ENCODE data around the gene FOXN4. TPM values are rescaled to one million over a fixed set of nuclear protein-coding genes. Genes with fewer than 3 reads are reported as not detected.

FOXN4 gene, protein sequence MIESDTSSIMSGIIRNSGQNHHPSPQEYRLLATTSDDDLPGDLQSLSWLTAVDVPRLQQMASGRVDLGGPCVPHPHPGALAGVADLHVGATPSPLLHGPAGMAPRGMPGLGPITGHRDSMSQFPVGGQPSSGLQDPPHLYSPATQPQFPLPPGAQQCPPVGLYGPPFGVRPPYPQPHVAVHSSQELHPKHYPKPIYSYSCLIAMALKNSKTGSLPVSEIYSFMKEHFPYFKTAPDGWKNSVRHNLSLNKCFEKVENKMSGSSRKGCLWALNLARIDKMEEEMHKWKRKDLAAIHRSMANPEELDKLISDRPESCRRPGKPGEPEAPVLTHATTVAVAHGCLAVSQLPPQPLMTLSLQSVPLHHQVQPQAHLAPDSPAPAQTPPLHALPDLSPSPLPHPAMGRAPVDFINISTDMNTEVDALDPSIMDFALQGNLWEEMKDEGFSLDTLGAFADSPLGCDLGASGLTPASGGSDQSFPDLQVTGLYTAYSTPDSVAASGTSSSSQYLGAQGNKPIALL
- not detected for total RNA-seq

DNA sequence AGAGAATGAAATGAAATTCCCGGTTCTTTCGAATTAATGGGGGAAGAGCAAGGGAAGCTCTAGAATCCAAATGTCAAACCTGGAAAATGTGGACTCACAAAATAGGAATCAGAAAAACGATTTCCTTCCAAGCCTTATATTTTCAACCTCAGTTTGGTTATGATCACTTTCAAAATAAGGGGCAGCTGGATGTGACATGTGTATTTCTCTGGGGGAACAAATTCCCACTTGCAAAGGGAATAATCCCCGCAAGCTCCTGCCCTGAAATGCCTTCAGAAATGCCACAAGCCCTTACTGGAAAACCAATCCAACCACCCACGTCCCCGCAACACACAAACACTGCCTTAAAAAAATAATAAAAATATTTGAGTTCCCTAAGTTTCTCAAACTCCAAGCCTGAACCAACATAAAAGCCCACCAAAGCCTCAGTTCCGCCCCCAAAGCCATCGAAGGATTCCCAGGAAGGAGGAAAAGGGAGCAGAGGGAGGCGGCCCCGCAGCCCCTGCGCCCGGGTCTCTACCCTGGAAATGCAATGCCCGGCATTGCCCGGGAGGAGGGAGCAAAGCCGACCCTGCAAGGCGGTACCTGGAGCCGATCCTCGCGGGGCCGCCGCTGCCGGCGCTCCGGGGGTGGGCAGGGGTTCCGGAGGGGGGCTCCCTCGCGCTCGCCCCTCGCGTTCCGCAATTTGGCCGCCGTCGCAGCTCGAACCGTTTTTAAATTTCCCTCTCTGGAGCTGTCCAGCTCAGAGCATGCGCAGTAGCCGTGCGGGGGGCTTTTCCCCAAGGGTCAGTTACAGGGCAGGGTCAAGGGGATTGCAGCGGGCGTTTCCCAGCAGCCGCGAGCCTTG is at the start of gene FOXN4:
FOXN4 (minus strand) TSS at position 751 of the 847 bp plus-strand sequence. CDS start 963 bp downstream, outside the sequence.
- Histone ChIP-seq H3K9me3 (no peaks in the 10 kb centered on the region), H3K4me3 (peak within 1 kb of the TSS; percentile 39 to 54 (median 46)), H3K36me3 (no peaks in the 10 kb centered on the region), H3K27me3 (peaks cover 32 to 59% (median 33%) of the 10 kb centered on the region in 3 donors), H3K4me1 (peaks cover 8 to 10% of the 10 kb centered on the region in 2 donors), H3K27ac (no peak within 1 kb of the TSS)
- intact Hi-C loops (cut with DNase I; ENCODE audit: low total_unique reads) (no loop called here), in situ Hi-C loops (cut with MboI; ENCODE audit: low sequenced_read_pairs in 4 of 4) (no loop called here)
- no peak for ATAC-seq
- TF ChIP-seq, protein P1, sequence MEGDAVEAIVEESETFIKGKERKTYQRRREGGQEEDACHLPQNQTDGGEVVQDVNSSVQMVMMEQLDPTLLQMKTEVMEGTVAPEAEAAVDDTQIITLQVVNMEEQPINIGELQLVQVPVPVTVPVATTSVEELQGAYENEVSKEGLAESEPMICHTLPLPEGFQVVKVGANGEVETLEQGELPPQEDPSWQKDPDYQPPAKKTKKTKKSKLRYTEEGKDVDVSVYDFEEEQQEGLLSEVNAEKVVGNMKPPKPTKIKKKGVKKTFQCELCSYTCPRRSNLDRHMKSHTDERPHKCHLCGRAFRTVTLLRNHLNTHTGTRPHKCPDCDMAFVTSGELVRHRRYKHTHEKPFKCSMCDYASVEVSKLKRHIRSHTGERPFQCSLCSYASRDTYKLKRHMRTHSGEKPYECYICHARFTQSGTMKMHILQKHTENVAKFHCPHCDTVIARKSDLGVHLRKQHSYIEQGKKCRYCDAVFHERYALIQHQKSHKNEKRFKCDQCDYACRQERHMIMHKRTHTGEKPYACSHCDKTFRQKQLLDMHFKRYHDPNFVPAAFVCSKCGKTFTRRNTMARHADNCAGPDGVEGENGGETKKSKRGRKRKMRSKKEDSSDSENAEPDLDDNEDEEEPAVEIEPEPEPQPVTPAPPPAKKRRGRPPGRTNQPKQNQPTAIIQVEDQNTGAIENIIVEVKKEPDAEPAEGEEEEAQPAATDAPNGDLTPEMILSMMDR (IDR thresholded peaks at IDR 0.05 in 4 of 5, conservative IDR thresholded peaks at IDR 0.05 in 1 of 5): no peak
- no peak for TF ChIP-seq POLR2A (IDR thresholded peaks at IDR 0.05)
- no peak for DNase-seq

DNA sequence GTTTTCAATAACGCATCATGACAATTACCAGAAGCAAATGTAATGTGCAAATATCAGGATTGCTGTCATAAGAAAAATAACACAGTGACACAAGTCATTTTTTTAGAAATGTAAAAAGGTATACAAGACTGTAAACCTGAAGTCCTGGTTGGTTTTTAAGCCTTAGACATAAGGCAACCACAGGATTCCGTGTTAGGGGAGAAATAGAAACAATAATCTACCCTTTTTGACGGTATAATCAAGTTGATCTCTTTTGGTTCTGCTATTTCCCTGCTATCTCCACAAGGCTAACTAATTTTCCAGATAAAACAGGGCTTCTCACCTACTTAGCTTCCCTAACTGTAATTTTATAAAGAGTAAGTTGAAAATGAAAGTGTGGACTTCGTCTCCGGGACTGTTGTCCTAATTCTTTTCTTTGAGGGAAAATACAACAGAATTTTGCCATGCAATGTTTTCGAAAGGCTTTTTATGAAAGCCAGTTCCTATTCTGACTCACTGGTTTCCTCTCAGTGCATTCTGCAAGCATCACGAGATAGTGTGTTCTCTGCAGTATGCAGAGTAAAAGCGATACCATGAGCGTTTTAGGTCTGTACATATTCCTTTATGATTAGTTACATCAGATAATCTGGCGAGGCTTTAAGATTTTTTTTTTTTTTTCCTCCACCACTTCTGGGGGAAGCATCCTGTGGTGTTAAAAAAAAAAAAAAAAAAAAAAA is 49.2 kb upstream of the FOXN4 start:
- H3K4me1 ChIP-seq: no peaks in the 10 kb centered on the region
- in situ Hi-C loops (cut with MboI; ENCODE audit: low sequenced_read_pairs in 4 of 4) (no loop called here), intact Hi-C loops (cut with DNase I; ENCODE audit: low total_unique reads) (no loop called here)
- peaks cover 0 to 9% (median under 1%) of the 10 kb centered on the region in 3 donors for H3K27me3 ChIP-seq
- no peak for ATAC-seq
- no peak overlapping the region for H3K27ac ChIP-seq
- DNase-seq: no peak
- no peak for TF ChIP-seq POLR2A (IDR thresholded peaks at IDR 0.05)
- TF ChIP-seq, protein P1 (IDR thresholded peaks at IDR 0.05 in 4 of 5, conservative IDR thresholded peaks at IDR 0.05 in 1 of 5): no peak
- H3K36me3 ChIP-seq: no peaks in the 10 kb centered on the region
- H3K9me3 ChIP-seq: no peaks in the 10 kb centered on the region
- peak overlapping the region in 3 of 4 donors; percentile 13 to 20 (median 18) for H3K4me3 ChIP-seq

DNA sequence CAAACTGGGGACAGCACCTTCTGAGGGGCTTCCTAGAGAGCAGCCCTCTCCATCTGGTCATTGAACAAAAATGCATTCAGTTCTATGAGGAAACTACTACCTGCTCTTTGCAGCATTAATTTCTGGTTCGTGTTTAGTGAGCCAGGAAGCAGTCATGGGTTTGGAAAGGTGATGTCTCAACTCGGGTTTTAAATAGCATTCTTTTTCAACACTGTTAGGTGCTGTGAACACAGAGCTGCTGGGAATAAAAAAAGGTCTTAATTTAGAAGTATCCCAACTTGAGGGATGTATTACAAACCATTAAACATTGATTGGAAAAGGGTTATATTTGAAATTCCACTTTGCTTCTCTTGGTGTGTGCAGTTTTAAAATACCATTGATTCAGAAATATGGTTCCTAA is 47.9 kb upstream of the FOXN4 start:
- in situ Hi-C loops (cut with MboI; ENCODE audit: low sequenced_read_pairs in 4 of 4) (no loop called here), intact Hi-C loops (cut with DNase I; ENCODE audit: low total_unique reads) (no loop called here)
- Histone ChIP-seq H3K4me1 (no peaks in the 10 kb centered on the region), H3K27ac (no peak overlapping the region), H3K9me3 (no peaks in the 10 kb centered on the region), H3K36me3 (no peaks in the 10 kb centered on the region), H3K4me3 (no peak overlapping the region), H3K27me3 (peaks cover 0 to 9% (median 0%) of the 10 kb centered on the region in 3 donors)
- TF ChIP-seq, protein P1 (IDR thresholded peaks at IDR 0.05 in 4 of 5, conservative IDR thresholded peaks at IDR 0.05 in 1 of 5): no peak
- no peak for TF ChIP-seq POLR2A (IDR thresholded peaks at IDR 0.05)
- ATAC-seq (no peak), DNase-seq (no peak)

DNA sequence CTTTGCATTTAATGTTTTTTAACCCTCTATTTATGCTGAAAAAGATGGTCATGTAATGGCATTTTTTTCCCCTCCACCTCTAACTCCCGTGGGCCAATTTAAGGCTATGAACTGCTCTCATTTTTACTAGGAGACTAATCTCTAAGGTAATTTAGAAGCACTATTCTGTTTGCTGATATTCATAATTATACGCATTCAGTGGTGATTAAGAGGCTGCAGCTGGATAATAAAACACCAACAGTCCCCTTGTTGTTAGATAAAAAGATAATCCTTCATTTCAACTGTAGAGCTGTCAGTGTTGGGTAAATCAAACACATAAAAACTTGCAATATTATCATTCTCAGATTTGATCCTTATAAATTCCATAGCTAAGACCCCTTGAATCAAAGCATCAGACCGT is 47.5 kb upstream of the FOXN4 start:
- ATAC-seq (no peak), DNase-seq (no peak)
- no peak overlapping the region for H3K27ac ChIP-seq
- in situ Hi-C loops (cut with MboI; ENCODE audit: low sequenced_read_pairs in 4 of 4): no loop called here
- no peaks in the 10 kb centered on the region for H3K36me3 ChIP-seq
- H3K4me3 ChIP-seq: no peak overlapping the region
- H3K9me3 ChIP-seq: no peaks in the 10 kb centered on the region
- intact Hi-C loops (cut with DNase I; ENCODE audit: low total_unique reads): no loop called here
- no peak for TF ChIP-seq POLR2A (IDR thresholded peaks at IDR 0.05)
- TF ChIP-seq, protein P1 (IDR thresholded peaks at IDR 0.05 in 4 of 5, conservative IDR thresholded peaks at IDR 0.05 in 1 of 5): no peak
- H3K27me3 ChIP-seq: peaks cover 0 to 9% (median 0%) of the 10 kb centered on the region in 3 donors
- no peaks in the 10 kb centered on the region for H3K4me1 ChIP-seq

Measured in gastrocnemius medialis (tissue), 4 donors.